B cell (primary cell): ENCODE data around the gene ANKS1B. TPM values are rescaled to one million over a fixed set of nuclear protein-coding genes. Genes with fewer than 3 reads are reported as not detected.

Source experiments
- ATAC-seq: fragments of 200-7000 bp; cut with Tn5 transposase; one replicate; pipeline ENCODE4 v1.10.0; 2021; ENCODE audit warnings: low read depth, mild to moderate bottlenecking, moderate number of reproducible peaks, moderate library complexity
- CTCF ChIA-PET: fragments of 350-600 bp; sonication (Branson Sonifier 250); formaldehyde crosslinking; loops from one replicate; lab custom pipeline; 2021; ENCODE audit warnings: antibody characterized with exemption, inconsistent platforms; lab: Charles Lee
- POLR2A ChIA-PET: fragments of 350-600 bp; sonication (Branson Sonifier 250); formaldehyde crosslinking; loops from one replicate; lab custom pipeline; 2021; ENCODE audit warnings: antibody characterized with exemption; lab: Charles Lee
- DNase-seq: peaks from one replicate; pipeline ENCODE4 v3.0.0; 2013
- H2AFZ ChIP-seq: 2 replicates; pipeline ENCODE4 v1.6.1; 2012; ENCODE audit warnings: mild to moderate bottlenecking, low read depth, low read length; ENCODE audit not compliant: insufficient read depth, poor library complexity, severe bottlenecking
- H3K27ac ChIP-seq, 2 donors: 1 replicate in 1 of 2; 2 replicates in 1 of 2; pipeline ENCODE4 v1.5.1; 2012 to 2013; ENCODE audit warnings: low read length in 2 of 2, mild to moderate bottlenecking in 2 of 2, moderate library complexity in 1 of 2
- H3K27me3 ChIP-seq, 4 experiments: fragments of 200-600 bp in 1 of 4; sonication (generic) in 1 of 4; replicated peaks in 1 of 4; 1 replicate in 2 of 4; 2 replicates in 2 of 4; pipeline versions ENCODE4 v1.6.1 to v1.7.0; 2013 to 2016; ENCODE audit warnings: low read length in 3 of 4, mild to moderate bottlenecking in 2 of 4, mixed read lengths in 1 of 4, moderate library complexity in 1 of 4; ENCODE audit not compliant: insufficient read depth in 4 of 4, control insufficient read depth in 3 of 4; ENCODE audit errors: control extremely low read depth in 1 of 4
- H3K36me3 ChIP-seq, 2 experiments: replicated peaks in 1 of 2; 1 replicate in 1 of 2; 2 replicates in 1 of 2; pipeline versions ENCODE4 v1.6.1 to v1.7.1; 2013; ENCODE audit warnings: low read length in 1 of 2; ENCODE audit not compliant: insufficient read depth in 2 of 2, control insufficient read depth in 1 of 2; ENCODE audit errors: control extremely low read depth in 1 of 2, extremely low read depth in 1 of 2
- H3K4me1 ChIP-seq, 2 donors: fragments of 200-600 bp in 1 of 2; sonication (generic) in 1 of 2; 1 replicate in 1 of 2; 2 replicates in 1 of 2; pipeline versions ENCODE4 v1.5.1 to v1.6.1; 2013 to 2017; ENCODE audit warnings: low read length in 2 of 2; ENCODE audit not compliant: control insufficient read depth in 2 of 2, insufficient read depth in 2 of 2
- H3K4me2 ChIP-seq: replicated peaks from 2 replicates; pipeline ENCODE3; 2012; ENCODE audit warnings: mild to moderate bottlenecking, low read depth, low read length; ENCODE audit not compliant: poor library complexity, severe bottlenecking
- H3K4me3 ChIP-seq, 5 experiments: fragments of 200-600 bp in 1 of 5; sonication (generic) in 1 of 5; 1 replicate in 3 of 5; 2 replicates in 2 of 5; pipeline versions ENCODE4 v1.5.1 to v1.7.0; 2011 to 2016; ENCODE audit warnings: low read length in 4 of 5, mild to moderate bottlenecking in 4 of 5, low read depth in 2 of 5, control low read depth in 1 of 5, moderate library complexity in 1 of 5; ENCODE audit not compliant: insufficient read depth in 1 of 5; ENCODE audit errors: control extremely low read depth in 1 of 5, extremely low read depth in 1 of 5
- H3K79me2 ChIP-seq: fragments of 200-600 bp; sonication (generic); one replicate; pipeline ENCODE4 v1.6.0; 2016; ENCODE audit warnings: low read length; ENCODE audit not compliant: control insufficient read depth, insufficient read depth
- H3K9ac ChIP-seq: fragments of 200-600 bp; sonication (generic); 2 replicates; pipeline ENCODE4 v1.6.1; 2017; ENCODE audit warnings: mild to moderate bottlenecking, low read length, moderate library complexity
- H3K9me3 ChIP-seq, 3 donors: one replicate each; pipeline versions ENCODE4 v1.6.1 to v1.7.1; 2013; ENCODE audit warnings: low read length in 2 of 3; ENCODE audit not compliant: control insufficient read depth in 2 of 3, insufficient read depth in 1 of 3; ENCODE audit errors: control extremely low read depth in 1 of 3
- H4K20me1 ChIP-seq: 2 replicates; pipeline ENCODE4 v1.6.0; 2012; ENCODE audit warnings: mild to moderate bottlenecking, low read length; ENCODE audit not compliant: insufficient read depth, control insufficient read depth, poor library complexity, severe bottlenecking
- H3K27ac Mint-ChIP-seq: one replicate; pipeline ENCODE4 v1.8.0; 2021; ENCODE audit warnings: mixed read lengths
- H3K27me3 Mint-ChIP-seq: one replicate; pipeline ENCODE4 v1.8.0; 2021; ENCODE audit warnings: mixed read lengths
- H3K4me1 Mint-ChIP-seq: one replicate; pipeline ENCODE4 v1.8.0; 2021; ENCODE audit warnings: mixed read lengths
- H3K4me3 Mint-ChIP-seq: one replicate; pipeline ENCODE4 v1.8.0; 2021; ENCODE audit warnings: mixed read lengths
- H3K9me3 Mint-ChIP-seq: one replicate; pipeline ENCODE4 v1.8.0; 2022; ENCODE audit warnings: mixed read lengths; ENCODE audit not compliant: insufficient read depth
- EZH2 ChIP-seq: IDR thresholded peaks from 2 replicates; pipeline ENCODE4 v1.6.1; 2012; ENCODE audit warnings: borderline replicate concordance, low read depth, mild to moderate bottlenecking, moderate library complexity, low read length; ENCODE audit not compliant: insufficient read depth, poor library complexity, severe bottlenecking
- WGBS: methylation state at CpG from one replicate; pipeline ENCODE4 v1.1.5; 2013; ENCODE audit warnings: missing lambda C conversion rate; ENCODE audit not compliant: insufficient coverage; 5-methylcytosine and 5-hydroxymethylcytosine counted together
- intact Hi-C: fragments of 100-400 bp; cut with micrococcal nuclease; formaldehyde crosslinking; loops from one replicate; pipeline ENCODE4 v1.10.0; 2022
- polyA plus RNA-seq: library from polyadenylated mRNA; depleted of rRNA; stranded (reverse); fragments of >200 nt; gene quantifications from 2 replicates; pipeline ENCODE4 v1.2.3, GENCODE V29; 2012
- total RNA-seq, 2 donors: library from RNA; stranded (reverse); fragments of 120-200 nt in 1 of 2; gene quantifications; 1 replicate in 1 of 2; 2 replicates in 1 of 2; pipeline versions ENCODE4 v1.2.3 to v1.2.4, GENCODE V29; 2013 to 2022
- TF ChIP-seq, protein P1 (sequence below): fragments of 200-600 bp; IDR thresholded peaks from one replicate; pipeline ENCODE4 v1.8.0; 2022; ENCODE audit warnings: antibody characterized with exemption, mild to moderate bottlenecking

ANKS1B gene
- total and polyA plus RNA-seq, 2 donors (not counting 1 experiment from before 2014, with no cell fraction given), result not detected

DNA sequence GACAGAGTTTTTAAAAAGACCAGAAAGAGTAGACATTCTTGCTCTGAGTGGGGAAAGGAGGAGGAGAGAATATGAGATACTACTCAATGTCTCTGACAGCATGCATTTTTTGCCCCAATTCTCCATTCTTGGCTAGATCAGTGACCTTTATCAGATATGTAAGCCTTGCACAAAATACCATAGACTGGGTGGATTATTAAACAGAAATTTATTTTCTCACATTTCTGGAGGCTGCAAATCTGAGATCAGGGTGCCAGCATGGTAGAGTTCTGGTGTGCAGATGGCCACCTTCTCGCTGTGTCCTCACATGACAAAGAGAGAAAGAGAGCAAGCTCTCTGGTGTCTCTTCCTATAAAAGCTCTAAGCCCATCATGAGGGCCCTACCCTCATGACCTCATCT is 38.6 kb downstream of the ANKS1B start:
- ChIA-PET CTCF (no interaction called here), POLR2A (no interaction called here)
- WGBS, result 78% methylated on average over 1 of the region's 1 CpG
- H3K27me3 ChIP-seq, result no peaks in the 10 kb centered on the region
- H4K20me1 ChIP-seq, result no peaks in the 10 kb centered on the region
- no peak overlapping the region for H3K27ac ChIP-seq
- no peak overlapping the region for H3K4me2 ChIP-seq
- H3K9me3 ChIP-seq, result peaks cover 0 to 3% (median 0%) of the 10 kb centered on the region in 3 donors
- ATAC-seq (no peak), DNase-seq (no peak)
- H3K9ac ChIP-seq, result no peak overlapping the region
- TF ChIP-seq, protein P1, sequence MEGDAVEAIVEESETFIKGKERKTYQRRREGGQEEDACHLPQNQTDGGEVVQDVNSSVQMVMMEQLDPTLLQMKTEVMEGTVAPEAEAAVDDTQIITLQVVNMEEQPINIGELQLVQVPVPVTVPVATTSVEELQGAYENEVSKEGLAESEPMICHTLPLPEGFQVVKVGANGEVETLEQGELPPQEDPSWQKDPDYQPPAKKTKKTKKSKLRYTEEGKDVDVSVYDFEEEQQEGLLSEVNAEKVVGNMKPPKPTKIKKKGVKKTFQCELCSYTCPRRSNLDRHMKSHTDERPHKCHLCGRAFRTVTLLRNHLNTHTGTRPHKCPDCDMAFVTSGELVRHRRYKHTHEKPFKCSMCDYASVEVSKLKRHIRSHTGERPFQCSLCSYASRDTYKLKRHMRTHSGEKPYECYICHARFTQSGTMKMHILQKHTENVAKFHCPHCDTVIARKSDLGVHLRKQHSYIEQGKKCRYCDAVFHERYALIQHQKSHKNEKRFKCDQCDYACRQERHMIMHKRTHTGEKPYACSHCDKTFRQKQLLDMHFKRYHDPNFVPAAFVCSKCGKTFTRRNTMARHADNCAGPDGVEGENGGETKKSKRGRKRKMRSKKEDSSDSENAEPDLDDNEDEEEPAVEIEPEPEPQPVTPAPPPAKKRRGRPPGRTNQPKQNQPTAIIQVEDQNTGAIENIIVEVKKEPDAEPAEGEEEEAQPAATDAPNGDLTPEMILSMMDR, result no peak
- no peak for TF ChIP-seq EZH2
- Mint-ChIP-seq H3K27ac (no peak overlapping the region), H3K27me3 (peaks cover 11% of the 10 kb centered on the region), H3K4me3 (no peak overlapping the region), H3K4me1 (no peaks in the 10 kb centered on the region), H3K9me3 (no peaks in the 10 kb centered on the region)
- H3K79me2 ChIP-seq, result no peaks in the 10 kb centered on the region
- intact Hi-C loops, result no loop called here
- no peaks in the 10 kb centered on the region for H3K36me3 ChIP-seq
- H2AFZ ChIP-seq, result no peak overlapping the region
- H3K4me1 ChIP-seq, result no peaks in the 10 kb centered on the region
- no peak overlapping the region for H3K4me3 ChIP-seq

DNA sequence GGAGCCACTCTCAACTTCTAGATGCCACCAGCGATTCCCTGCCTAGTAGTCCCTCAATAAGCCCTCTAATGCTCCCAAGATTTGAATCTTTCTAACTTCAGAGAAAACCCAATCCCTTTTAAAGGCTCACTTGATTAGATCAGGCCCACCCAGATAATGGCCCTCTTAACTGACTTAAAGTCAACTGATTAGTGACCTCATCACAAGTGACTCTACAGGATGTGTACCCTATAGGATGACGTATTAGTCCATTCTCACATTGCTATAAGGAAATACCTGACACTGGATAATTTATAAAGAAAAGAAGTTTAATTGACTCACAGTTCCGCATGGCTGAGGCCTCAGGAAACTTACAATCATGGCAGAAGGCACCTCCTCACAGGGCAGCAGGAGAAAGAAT is 49.1 kb downstream of the ANKS1B start:
- Mint-ChIP-seq H3K9me3 (no peaks in the 10 kb centered on the region), H3K4me1 (no peaks in the 10 kb centered on the region), H3K27me3 (peaks cover 5% of the 10 kb centered on the region), H3K4me3 (no peak overlapping the region), H3K27ac (no peak overlapping the region)
- Histone ChIP-seq H3K27me3 (no peaks in the 10 kb centered on the region), H3K79me2 (no peaks in the 10 kb centered on the region), H3K9ac (no peak overlapping the region), H3K4me2 (no peak overlapping the region), H3K4me1 (no peaks in the 10 kb centered on the region), H2AFZ (no peak overlapping the region), H3K36me3 (no peaks in the 10 kb centered on the region), H4K20me1 (no peaks in the 10 kb centered on the region), H3K9me3 (no peaks in the 10 kb centered on the region), H3K27ac (no peak overlapping the region), H3K4me3 (no peak overlapping the region)
- 68% methylated on average over 1 of the region's 3 CpGs for WGBS
- no peak for DNase-seq
- ChIA-PET POLR2A (interaction anchor here (0.6 kb wide), 1 partner anchor 469 kb away, joined by 3 read pairs; no protein-coding TSS in a partner anchor), CTCF (no interaction called here)
- TF ChIP-seq EZH2, result no peak
- TF ChIP-seq, protein P1, result no peak
- intact Hi-C loops, result no loop called here
- no peak for ATAC-seq
